ENCODE results near the gene IRX6.

Gene IRX6

DNA sequence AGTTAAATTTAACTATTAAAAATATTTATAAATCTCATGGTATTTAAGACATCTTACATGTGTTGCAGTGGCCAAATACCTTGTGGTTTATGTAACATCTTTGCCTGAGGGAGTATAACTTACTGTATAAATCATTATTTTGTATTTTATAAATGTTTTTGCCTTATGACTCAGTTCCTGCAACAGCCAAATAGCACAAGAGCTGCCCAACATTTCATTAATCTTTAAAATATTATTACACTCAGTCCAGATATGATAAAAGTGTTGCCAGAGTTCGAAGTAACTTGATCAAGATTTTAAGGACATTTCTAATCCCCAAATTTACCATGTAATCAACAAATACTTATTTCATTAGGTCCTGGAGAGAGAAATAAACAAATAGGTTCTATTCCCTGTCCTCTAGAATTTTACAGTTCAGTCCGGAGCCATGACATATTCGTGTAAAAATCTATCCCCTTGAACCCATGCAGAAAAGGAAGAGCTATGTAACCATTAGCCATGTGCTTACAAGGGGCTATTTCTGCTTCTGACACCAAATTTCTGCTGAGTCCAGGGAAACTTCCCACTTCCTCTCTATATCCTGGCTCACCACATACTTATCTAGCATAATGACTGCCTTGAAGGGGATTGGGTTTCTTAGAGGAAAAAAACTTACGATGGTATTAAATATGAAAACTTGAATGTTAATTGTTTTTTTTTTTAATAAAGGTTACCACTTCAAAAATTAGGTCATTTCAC is 44.0 kb downstream of the IRX6 start:
- no peak for DNase-seq

DNA sequence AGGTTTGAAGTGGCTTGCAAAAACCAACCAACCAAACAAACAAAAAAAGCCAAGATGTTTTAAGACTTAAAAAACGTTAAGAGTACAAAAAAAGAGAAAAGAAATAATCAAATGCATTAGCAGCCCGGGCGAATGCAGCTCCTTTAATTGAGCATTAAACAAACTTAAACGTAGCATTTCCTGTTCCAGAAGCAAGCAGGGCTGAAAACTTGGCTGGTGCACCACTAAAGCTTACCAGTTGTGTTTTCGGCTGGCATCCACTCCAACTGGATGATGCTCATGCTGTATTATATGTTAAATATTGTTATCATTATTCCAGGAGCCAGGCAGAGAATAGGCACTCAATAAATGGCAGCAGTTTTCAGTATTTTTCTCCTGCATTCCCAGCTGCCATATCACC is 45.1 kb downstream of the IRX6 start:
- DNase-seq = no peak

DNA sequence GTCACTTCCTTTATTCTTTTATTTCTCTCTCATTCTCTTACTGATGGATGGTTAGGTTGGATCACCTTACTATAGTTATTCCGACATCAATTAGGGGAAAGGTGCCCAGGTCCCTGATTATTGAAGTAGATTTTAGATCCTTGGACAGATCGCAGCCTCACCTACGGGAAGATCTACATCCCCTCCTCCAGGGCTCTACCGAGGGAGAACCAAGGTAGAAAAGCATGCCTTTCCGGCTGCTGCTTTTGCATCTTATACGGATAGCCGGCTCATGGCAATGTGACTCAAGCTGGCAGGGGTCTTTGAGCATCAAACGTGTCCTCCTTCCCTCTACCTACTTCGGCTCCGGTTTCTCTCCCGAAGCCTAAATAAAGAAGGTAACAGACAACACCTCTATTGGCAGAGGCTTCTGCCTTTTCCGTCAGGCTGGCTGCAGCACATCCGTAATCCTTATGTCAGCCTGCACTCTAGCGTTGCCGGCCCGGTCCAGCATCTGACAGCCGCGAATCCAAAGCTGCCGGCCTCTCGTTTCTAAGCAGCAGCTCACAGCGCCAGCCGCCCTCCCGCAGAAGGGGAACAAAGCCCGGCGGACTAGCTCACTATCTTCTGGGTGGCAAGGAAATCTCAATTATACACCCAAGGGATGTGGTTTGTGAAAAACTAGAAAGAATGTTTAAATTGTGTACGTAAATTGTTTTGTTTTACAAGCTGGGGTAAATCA is 46.9 kb downstream of the IRX6 start:
- no peak for DNase-seq

DNA sequence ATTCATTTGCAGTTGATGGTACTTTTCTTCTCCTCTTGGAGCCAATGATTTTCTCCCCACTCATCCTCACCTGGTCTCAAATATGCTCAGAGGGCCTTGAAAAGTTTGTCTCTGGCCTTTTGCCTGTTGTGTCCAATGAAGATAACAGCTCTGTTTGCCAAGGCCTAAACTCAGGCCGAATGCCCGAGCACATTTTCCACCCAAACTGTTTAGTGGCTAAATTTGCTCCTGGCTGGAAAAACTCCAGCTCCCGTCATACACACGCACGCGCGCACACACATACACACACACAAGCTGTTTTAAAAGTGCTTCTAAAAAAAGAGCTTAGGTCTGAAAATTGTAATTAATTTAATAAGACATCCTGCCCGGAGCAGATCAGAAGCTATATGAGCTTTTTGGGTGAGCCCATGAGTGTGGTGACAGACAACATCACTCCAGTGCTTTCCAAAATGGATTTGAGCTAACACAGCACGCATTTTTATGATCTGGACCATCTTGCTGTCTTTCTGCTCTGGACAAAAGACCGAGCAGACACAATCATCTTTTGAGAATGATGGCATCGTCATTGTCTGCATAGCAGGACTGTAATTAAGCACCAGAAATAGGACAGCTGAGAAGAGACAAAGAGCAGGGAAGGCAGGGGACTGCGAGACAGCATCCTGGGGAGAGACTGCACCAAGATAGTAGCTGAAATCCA is 48.9 kb downstream of the IRX6 start:
- no peak for DNase-seq

DNA sequence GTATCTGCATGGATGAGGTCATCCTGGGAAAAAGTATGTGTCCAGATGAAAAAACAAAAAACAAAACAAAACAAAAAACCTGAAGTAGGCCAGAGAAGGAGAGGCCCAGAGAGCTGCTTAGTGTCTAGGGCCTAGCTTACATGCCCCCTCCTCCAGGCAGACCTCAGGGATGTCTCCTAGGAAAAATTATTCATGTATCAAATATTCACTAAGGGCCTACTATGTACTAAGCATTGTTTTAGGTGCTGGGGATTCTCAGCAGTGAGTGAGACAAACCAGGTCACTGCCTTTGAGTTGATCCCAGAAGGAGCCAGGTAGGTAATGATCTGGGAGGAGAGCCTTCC is 49.5 kb downstream of the IRX6 start:
- DNase-seq = no peak

DNA sequence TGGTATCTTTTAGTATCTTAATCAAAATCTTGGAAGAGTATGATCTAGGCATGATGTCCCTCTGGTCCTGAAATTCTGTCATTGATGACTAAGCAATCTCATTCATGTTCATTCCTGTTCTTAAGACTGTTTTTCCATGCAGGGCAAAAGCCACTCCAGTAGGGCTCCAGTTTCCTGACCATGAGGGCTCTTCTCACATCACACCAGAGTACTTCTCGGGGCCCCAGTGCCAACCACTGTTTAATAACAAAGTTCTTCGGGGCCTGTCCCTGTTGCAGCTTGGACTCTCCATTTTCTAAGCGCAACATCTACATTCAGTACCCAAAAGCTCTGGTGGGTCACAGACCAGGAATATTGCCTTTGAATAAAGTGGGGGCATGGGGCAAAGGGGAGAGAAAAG is 52.0 kb downstream of the IRX6 start:
- DNase-seq = no peak

DNA sequence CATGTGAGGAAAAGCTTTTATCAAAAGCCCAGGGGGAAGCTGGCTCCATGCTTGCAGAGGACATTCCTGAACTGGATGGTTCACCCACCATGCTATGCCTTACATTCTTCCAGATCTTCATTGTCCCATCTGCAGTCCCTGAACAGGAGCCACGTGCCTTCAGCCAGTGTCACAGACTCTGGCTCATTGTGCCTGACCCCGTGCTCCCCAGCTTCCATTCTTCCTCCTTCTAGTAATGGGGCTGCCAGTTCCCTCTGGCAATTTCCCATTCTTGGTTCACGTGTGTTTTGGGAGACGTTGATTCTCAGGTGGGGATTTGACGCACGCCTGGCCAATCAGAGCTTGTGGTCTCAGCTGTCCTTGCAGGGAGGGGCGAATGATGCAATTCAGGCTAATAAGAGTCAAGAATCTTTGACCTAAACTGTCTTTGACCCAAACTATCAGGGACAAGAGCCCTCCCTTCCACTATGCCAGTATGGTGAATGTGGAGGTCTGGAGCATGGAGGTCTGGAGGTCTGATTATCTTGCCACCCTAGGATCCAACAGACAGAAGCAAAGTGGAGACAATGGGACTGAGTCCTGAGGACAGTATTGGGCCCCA is 52.7 kb downstream of the IRX6 start:
- DNase-seq = no peak

DNA sequence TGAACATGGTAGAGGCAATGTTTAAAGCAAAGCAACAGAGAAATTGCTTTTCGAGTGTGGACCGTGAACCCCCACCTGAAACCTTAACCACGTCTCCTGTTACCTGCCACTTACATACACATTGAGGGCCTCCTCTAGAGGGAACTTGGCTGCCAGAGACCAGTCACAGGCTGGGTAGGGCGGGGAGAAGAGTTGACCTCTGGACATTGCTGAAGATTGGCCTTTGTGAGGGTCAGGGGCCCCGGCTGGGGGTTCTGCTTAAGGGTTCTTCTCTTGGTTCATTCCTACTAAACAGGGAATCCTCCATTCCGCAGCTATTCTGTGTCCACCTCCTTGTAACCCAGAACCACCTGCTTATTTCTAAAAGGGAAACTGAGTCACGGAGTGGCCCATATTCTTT is 53.8 kb downstream of the IRX6 start:
- DNase-seq = no peak

DNA sequence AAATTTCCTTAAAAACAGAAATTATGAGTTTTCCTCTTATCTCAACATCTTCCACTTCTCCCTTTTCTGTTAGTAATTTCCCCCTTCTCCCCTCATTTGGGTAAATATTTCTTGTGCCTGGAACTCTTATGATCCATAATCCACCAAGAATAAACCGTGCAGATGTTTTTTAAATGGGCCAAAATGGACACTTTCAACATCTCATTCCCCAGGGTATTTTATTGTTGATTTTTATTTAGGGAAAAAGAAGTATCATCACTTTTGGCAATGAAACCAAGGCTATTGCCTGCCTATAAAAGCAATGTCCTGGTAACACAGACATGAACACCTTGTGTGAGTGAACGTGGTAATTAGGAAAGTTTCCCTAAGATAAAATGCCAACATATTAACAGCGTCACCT is 54.6 kb downstream of the IRX6 start:
- no peak for DNase-seq

DNA sequence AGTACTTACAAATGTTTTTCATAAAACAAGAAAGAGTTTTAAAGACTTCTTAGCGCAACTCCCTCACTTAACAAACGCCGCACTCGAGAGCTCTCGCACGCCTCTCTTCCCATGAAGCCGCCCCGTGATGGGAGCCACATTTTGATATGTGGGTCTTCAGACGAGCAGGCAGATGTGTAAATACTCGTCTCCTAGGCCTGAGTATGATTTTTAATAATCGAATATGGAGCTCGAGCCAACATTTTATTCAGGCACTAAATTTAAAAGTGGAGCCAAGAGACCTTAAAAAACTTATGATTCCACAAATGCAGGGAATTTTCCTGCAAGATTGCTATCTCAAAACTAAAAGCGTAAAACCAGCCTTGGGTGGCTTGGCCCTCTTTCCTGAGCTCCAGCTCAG is 55.4 kb downstream of the IRX6 start:
- no peak for DNase-seq

DNA sequence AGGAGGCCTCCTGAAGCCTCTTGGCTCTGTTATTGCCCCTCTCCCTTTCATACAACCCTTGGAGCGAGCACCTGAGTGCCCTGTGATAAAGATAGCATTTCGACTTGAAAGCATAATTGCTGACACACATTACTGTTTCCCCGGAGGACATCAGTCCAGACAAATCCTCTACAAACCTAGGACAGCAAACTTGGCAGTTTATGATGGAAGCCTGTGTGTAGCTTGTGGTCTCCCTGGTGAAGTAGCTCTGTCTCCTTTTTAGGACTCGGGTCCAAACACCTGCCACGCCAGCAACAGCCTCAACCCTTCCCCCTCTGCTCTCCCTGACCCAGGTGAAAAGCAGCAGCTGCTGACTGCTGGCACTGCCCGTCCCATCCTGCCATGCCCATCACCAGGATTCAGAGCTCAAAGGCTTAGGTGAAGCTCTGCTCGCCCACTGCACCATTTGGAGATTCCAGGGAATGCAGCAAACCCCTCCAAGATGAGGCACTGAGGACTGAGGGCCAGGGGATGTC is 55.9 kb downstream of the IRX6 start:
- DNase-seq = no peak
